HAP-1 (cell line): ENCODE measurements around the gene ERGIC1.
"Not testable (repeated sequence)": the region's sequence is repeated elsewhere in the genome, so short reads cannot be mapped to it uniquely, and the experiment has no call there.

Experiments
- DNase-seq, 2 experiments: peaks; one replicate each; pipeline ENCODE4 v3.0.0-alpha.2; 2016 to 2020; ENCODE audit warnings: low spot score in 2 of 2
- H3K27me3 ChIP-seq: fragments of 250-450 bp; sonication (Bioruptor Pico); 2 replicates; pipeline ENCODE4 v1.5.1; 2020; ENCODE audit warnings: low read depth, mild to moderate bottlenecking, moderate library complexity
- H3K36me3 ChIP-seq: fragments of 250-450 bp; sonication (Bioruptor Pico); replicated peaks from 2 replicates; pipeline ENCODE4 v1.5.1; 2020; ENCODE audit warnings: mild to moderate bottlenecking
- H3K4me1 ChIP-seq: fragments of 250-450 bp; sonication (Bioruptor Pico); 2 replicates; pipeline ENCODE4 v1.5.1; 2020; ENCODE audit warnings: mild to moderate bottlenecking
- H3K4me3 ChIP-seq: fragments of 250-450 bp; sonication (Bioruptor Pico); 2 replicates; pipeline ENCODE4 v1.5.1; 2020; ENCODE audit warnings: mild to moderate bottlenecking, moderate library complexity
- H3K9me3 ChIP-seq: fragments of 250-450 bp; sonication (Bioruptor Pico); 2 replicates; pipeline ENCODE4 v1.5.1; 2020; ENCODE audit warnings: mild to moderate bottlenecking, moderate library complexity
- in situ Hi-C: fragments of 300-500 bp; cut with MboI; formaldehyde crosslinking; loops from 3 replicates; pipeline ENCODE4 v1.14.3; 2020; ENCODE audit warnings: low sequenced_read_pairs, inconsistent platforms, mixed read lengths

Gene ERGIC1

DNA sequence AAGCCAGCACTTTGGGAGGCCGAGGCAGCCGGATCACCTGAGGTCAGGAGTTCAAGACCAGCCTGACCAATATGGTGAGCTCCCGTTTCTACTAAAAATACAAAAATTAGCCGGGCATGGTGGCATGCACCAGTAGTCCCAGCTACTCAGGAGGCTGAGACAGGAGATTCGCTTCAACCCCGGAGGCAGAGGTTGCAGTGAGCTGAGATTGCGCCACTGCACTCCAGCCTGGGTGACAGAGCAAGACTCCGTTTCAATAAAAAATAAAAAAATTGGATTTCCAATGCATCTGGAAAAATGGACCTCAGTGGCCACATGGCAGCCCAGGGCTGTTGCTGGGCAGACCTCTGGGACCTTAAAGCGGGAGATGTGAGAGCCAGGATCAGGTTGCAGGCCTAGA, 17.2 kb downstream of the ERGIC1 start:
- H3K9me3 ChIP-seq, H3K4me1 ChIP-seq, H3K4me3 ChIP-seq, H3K27me3 ChIP-seq, in situ Hi-C loops, H3K36me3 ChIP-seq, DNase-seq: not testable (repeated sequence)

DNA sequence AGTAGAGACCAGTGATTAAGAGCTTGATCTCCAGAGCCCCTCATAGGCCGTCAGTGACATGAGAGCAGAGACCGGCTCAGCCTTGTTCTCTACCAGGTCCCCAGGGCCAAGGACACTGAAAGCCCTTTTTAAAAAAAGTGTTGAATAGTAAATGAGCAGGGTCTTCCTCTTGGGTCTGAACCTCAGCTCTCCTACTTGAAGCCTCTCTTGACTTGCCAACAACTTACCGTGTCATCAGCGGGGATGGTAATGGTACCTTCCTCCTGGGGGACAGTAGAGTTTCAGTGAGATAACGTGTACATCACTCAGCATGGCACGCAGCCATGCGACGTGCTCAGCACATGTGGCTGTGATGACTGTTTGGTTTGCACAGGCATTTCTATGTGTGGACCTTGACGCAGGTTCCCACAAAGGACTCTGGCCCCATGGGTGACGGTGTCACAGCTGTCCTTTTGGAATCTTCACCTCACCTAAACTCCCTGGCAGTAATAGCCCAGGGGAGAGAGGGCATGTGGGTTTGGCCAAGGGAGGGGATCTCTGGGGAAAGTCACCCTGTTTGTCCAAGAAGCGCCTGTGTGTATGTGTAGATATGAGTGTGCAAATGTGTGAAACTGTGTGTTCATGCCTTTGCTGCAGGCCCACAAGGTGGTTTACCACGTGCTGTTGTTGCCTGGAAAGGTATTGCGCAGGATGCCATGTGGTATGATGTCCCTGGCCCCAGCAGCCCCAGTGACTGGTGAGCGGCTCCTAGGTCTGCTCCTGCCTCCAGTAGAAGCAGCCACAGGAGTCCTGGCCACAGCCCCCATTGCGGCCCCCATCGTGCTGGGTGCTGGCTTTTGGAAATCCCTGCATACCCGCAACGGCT, 18.7 kb downstream of the ERGIC1 start:
- DNase-seq: no peak
- H3K36me3 ChIP-seq: no peaks in the 10 kb centered on the region
- H3K27me3 ChIP-seq: no peaks in the 10 kb centered on the region
- in situ Hi-C loops: no loop called here
- H3K4me3 ChIP-seq: no peak overlapping the region
- H3K9me3 ChIP-seq: no peaks in the 10 kb centered on the region
- 0 out of 2 replicates have a peak, but pooled peaks cover 3% of the 10 kb centered on the region for H3K4me1 ChIP-seq

DNA sequence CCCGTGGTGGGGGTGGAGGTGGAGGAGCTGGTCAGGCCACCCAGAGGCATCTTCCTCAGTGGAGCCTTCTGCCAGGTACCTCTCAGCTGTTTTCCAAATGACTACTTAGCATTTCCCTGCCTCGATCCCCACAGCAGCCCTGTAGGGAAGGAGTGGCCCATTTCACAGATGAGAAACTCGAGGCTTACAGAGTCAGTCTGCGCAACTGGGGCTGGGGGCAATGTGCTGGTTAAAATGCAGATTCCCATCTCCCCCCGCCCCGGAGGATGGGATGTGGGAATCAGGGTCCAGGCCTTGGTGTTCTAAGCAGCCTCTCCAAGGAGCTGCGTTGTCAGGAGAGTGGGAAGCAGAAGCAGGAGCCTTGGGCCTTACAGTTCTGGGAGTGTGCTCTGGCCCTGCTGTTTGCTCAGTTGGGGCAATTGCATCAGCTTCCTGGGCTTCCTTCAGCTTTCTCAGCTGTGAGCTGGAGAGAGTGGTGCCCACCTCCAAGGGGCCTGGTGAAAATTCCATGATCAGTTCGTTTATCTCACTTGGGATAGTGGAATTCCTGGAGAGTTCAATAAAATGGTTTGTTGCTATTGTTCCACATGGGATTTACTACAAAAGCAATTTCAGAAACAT, 19.4 kb downstream of the ERGIC1 start:
- Histone ChIP-seq H3K27me3 (no peaks in the 10 kb centered on the region), H3K4me1 (0 out of 2 replicates have a peak, but pooled peaks cover 3% of the 10 kb centered on the region), H3K36me3 (no peaks in the 10 kb centered on the region), H3K9me3 (no peaks in the 10 kb centered on the region), H3K4me3 (no peak overlapping the region)
- no peak for DNase-seq
- in situ Hi-C loops: no loop called here

DNA sequence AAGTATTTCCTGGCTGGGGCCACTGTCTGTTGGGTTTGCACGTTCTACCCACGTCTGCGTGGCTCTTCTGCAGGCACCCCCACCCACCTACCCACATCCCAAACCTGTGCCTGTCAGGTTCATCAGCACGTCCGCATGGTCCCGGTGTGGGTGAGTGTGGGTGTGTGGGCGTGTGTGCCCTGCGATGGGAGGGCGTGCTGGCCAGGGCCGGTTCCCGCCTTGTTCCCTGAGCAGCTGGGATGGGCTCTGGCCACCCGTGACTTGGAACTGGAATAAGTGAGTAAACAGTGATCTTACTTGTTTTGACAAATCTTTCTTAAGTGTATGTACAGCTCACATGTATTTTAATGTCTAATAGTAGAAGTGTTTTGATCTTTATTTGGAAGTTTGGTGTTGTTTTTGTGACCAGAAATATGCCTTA, 20.4 kb downstream of the ERGIC1 start:
- no peak for DNase-seq
- Histone ChIP-seq H3K4me3 (no peak overlapping the region), H3K4me1 (0 out of 2 replicates have a peak, but pooled peaks cover 3% of the 10 kb centered on the region), H3K36me3 (no peaks in the 10 kb centered on the region), H3K9me3 (no peaks in the 10 kb centered on the region), H3K27me3 (no peaks in the 10 kb centered on the region)
- in situ Hi-C loops: no loop called here

DNA sequence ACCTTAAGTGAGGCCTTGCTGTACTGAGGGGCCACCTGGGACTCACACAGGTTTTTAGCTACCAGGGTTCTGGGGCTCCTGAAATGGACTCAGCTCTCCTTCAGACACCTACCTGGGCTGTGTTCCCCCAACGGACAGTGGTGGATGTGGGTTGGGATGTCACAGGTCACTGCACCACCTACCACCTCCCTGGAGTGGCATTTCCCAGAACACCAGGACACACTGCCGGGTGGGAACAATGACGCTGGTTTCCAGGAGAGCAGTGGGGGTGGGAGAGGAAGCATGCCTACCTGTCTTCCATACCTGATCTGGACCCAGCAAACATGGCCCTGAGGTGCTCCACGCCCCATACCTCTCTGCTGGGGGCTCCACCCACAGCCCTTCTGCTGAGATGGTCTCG, 20.9 kb downstream of the ERGIC1 start:
- no peaks in the 10 kb centered on the region for H3K9me3 ChIP-seq
- no peak overlapping the region for H3K4me3 ChIP-seq
- no peak for DNase-seq
- 0 out of 2 replicates have a peak, but pooled peaks cover 3% of the 10 kb centered on the region for H3K4me1 ChIP-seq
- H3K36me3 ChIP-seq: no peaks in the 10 kb centered on the region
- in situ Hi-C loops: no loop called here
- no peaks in the 10 kb centered on the region for H3K27me3 ChIP-seq

DNA sequence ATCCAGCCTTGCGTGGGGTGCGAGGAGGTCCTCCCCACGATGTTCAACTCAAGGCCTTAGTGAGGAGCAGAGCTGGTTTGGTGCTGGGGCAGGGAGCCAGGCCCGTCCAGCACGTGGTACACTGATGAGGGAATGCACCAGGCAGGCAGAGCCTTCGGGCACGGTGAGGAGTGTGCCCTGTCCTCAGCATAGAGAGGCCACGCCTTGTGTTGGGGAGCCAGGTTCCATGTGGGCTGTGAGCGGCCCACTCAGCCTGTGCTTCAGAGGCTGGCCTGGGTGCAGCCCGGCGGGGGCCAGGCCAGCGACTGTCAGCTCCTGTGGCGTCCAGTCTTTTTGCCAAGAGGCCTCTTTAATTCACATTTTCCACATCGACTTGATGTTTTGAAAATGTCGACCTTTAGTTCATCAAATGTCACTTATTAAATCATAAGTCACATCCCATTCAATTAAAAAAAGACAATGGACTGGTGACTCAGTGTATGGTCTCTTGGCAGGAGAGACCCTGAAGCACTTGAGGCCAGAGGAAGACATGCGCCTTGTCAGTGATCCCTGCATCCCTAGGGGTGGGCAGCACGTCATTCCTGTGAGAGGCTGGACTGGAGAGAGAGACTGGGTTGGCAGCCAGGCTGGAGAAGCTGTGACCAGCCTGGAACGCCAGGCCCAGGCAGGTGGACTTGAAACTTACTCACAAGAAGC, 21.7 kb downstream of the ERGIC1 start:
- in situ Hi-C loops: no loop called here
- no peak for DNase-seq
- Histone ChIP-seq H3K9me3 (no peaks in the 10 kb centered on the region), H3K4me1 (0 out of 2 replicates have a peak, but pooled peaks cover 3% of the 10 kb centered on the region), H3K36me3 (no peaks in the 10 kb centered on the region), H3K4me3 (no peak overlapping the region), H3K27me3 (no peaks in the 10 kb centered on the region)

DNA sequence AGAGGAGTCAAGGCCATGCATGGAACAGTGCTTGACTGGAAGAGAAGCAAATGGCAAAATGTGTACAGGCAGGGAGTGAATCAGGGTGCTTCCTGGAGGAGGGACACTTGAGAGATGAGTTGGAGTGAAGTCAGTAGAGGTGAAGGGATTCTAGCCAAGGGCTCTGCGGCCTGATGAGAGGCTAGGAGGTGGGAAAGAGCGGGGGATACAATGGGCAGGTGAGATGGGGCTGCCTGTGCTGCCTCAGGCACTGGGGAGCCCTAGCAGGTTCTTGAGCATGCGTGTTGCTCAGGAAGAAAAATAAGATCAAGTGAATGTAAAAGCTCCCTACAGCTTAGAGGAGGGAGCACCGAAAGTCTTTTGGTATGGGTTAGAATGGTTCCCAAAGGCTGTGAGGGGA, 22.3 kb downstream of the ERGIC1 start:
- no peak for DNase-seq
- Histone ChIP-seq H3K36me3 (no peaks in the 10 kb centered on the region), H3K27me3 (no peaks in the 10 kb centered on the region), H3K4me3 (no peak overlapping the region), H3K9me3 (no peaks in the 10 kb centered on the region), H3K4me1 (0 out of 2 replicates have a peak, but pooled peaks cover 3% of the 10 kb centered on the region)
- in situ Hi-C loops: no loop called here

DNA sequence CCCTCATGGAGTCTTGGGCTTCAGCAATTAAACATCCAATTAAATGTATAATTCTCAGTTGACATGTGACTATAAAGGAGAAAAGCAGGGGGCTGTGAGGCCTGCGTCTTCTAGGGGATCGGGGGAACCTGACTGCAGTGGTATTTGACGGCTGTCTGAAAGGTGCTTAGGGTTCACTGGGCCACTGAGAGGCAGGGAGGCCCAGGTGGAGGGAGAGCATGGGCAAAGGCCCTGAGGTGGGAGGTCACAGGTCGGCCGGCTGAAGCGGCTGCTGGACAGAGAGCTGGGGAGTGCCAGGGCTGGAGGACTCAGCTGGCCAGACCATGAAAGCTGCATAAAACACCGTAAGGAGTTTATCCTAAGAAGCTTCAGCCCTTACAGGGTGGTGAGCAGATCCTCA, 23.9 kb downstream of the ERGIC1 start:
- H3K4me1 ChIP-seq: 0 out of 2 replicates have a peak, but pooled peaks cover 3% of the 10 kb centered on the region
- no peaks in the 10 kb centered on the region for H3K27me3 ChIP-seq
- in situ Hi-C loops: no loop called here
- H3K9me3 ChIP-seq: no peaks in the 10 kb centered on the region
- no peak for DNase-seq
- H3K36me3 ChIP-seq: no peaks in the 10 kb centered on the region
- no peak overlapping the region for H3K4me3 ChIP-seq

DNA sequence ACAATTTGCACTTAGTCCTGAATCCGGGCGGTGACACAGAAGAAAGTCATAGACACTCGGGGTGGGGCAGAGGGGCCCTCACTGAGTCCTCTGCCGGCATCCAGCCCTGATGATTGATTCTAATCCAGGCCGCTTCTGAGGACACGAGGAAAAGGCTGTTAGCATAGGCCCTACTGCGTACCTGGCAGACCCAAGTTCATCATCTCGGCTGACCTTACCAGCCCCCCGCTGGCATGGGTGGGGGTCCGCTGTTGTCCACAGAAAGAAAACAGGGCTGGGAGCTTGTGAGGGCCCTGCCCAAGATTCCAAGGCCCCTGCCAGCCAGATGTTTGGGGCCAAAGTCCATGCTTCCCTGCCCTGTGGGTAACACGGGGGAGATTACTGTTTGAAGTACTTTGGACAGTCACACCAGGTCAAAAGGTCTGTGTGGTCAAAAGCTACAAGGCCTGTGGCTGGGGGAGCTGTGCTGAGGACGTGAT, 24.5 kb downstream of the ERGIC1 start:
- Histone ChIP-seq H3K36me3 (no peaks in the 10 kb centered on the region), H3K9me3 (no peaks in the 10 kb centered on the region), H3K27me3 (no peaks in the 10 kb centered on the region), H3K4me1 (0 out of 2 replicates have a peak, but pooled peaks cover 3% of the 10 kb centered on the region), H3K4me3 (no peak overlapping the region)
- no peak for DNase-seq
- in situ Hi-C loops: no loop called here

DNA sequence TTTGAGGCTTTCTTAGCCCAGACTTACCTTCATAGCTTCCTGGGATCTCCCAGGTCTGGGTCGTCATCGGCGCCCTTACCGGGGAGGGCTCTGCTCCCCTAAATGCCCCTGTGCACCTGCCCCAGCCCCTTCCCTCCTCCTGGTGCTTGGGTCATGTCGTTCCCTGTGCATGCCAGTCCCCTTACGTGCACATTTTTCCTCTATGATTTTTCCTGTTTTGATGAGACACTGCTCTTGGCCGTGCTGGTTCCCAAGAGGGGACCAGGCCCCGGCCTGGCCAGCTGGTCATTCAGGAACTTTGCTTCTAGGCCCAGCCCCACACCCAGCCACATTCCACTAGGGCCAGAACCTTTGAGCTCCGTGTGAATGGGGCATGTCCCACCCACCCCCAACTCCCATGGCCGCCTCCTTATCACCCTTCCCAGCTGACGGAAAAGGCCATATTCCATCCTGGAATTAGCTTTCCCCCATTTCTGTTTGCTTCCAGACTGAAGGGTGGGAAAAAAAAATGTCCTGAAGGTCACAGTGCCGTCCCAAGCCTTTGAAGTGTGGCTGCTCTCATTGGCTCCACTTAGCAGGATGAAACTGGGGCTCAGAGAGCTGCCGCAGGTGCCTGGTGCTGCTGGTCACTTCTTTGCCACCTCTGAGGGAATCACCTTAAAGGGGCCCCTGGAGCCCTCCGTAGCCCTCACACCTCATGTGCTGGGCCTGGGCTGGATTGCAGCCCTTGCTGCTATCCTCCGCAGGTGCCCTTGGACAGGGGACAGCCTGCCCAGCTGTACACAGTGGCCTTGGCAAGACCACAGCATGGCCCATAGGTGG, 25.1 kb downstream of the ERGIC1 start:
- H3K27me3 ChIP-seq: no peaks in the 10 kb centered on the region
- DNase-seq: no peak
- no peaks in the 10 kb centered on the region for H3K9me3 ChIP-seq
- H3K4me3 ChIP-seq: no peak overlapping the region
- in situ Hi-C loops: no loop called here
- H3K36me3 ChIP-seq: no peaks in the 10 kb centered on the region
- no peaks in the 10 kb centered on the region for H3K4me1 ChIP-seq

DNA sequence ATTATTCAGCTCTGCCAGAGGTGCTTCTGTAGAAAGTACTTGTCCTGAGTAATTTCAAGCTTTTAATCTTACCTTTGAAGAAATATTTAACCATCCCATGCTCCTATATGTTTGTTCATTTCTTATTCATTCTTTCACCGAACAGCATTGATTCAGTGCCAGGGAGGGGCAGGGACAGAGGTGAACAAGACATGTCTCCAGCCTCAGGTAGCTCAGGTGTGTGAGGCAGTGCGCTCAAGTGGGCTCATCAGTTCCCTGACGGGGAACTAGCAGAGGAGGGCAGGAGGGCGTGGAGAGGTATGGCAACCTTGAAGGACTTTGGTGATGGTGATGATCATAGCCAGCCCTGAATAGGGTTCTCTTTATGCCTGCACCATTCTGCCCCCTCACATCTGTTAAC, 25.9 kb downstream of the ERGIC1 start:
- H3K4me1 ChIP-seq: no peaks in the 10 kb centered on the region
- H3K27me3 ChIP-seq: no peaks in the 10 kb centered on the region
- no peaks in the 10 kb centered on the region for H3K36me3 ChIP-seq
- in situ Hi-C loops: no loop called here
- H3K4me3 ChIP-seq: no peak overlapping the region
- no peaks in the 10 kb centered on the region for H3K9me3 ChIP-seq
- DNase-seq: no peak

DNA sequence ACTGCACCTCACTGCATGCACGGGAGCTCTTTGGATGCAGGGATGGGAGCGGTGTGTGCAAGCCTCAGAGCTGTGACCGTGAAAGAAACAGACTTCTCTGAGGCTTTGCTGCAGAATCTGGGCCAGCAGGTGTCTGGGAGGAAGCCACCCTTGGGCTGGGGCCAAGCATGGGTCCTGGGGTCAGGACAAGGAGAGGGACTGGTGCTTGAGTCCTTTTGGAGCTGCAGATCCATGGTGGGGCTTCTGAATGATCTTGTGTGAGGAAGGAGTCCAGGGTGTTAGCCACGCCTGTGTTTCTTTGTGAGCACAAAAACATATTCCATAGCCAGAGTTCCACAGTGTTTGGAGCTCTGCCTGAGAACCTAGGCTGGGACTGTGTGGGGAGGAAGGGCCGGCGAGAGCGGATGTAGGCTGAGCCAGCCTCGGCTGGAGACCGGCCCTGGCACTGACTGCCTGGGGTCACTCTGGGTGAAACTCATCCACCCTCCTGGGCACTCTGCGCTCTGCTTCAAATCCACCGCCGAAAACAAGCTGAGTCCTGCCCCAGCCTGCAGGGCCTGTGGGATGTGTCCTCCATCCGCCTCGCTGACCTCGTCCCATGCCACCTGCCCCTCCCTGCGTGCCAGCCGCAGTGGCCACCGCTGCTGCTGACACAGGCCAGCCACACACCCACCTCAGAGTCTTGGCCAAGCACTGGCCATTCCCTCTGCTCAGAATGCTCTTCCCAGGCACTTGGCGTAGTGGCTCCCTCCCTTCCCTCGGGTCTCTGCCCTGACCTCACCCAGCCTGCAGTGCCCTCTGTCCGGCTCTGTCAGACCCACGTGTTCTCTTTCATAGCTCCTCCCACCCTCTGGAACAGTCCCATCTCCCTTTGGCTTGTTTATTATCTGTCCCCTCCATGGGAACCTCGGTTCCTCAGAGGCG, 26.7 kb downstream of the ERGIC1 start:
- H3K27me3 ChIP-seq: no peaks in the 10 kb centered on the region
- H3K36me3 ChIP-seq: no peaks in the 10 kb centered on the region
- H3K4me3 ChIP-seq: no peak overlapping the region
- DNase-seq: no peak
- H3K4me1 ChIP-seq: no peaks in the 10 kb centered on the region
- H3K9me3 ChIP-seq: no peaks in the 10 kb centered on the region
- in situ Hi-C loops: no loop called here
